ENCODE measurements around the gene DMRT3. TPM values are rescaled to one million over a fixed set of nuclear protein-coding genes. Genes with fewer than 3 reads are reported as not detected.

The DMRT3 gene
- total RNA-seq, 1 experiment from 2014 or later = not detected

DNA sequence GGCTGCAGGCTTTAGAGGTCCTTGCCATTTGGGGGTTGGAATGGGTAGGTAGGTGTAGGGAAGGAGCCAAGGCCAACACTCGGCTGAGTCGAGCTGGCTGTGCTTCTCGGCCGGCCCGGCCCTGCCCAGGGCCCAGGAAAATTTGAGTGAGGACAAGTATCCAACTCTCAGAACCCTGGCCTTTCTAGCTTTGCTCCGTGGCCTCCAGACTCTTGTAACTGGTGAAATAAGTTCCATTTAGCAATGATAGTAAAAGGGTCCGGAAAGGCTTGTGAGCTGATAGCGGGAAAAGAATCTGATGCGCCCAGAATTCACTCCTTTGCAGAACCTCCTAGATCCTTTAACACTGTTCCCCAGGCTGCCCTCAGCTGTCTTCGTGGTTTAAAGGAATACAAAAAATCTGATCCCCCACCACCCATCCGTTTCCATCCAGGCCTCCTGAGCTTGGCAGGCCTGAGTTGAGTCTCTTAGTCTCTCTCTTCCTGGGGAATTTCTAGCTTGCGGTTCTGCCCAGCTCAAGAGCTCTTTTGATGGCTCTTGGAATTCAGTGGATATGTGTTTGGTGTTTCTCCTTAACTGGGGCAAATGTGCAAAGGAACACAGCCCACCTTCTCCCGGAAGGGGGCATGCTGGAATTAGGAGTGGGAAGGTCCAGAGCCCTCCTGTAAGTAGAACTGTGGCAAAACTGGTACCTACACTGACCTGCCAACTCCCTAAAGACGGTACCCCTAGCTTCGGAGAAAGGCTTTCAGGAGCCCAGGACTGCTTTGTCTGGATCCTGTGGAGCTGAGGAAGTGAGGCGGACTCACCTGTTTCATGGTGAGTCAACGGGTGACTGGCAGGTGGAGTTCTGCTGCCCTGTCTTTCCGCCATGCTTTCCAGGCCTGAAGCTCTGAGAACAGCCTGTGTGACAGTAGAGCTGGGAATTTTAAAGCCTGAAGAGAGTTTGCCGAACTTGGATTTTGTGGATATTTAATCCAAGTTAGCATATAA lies 1.7 kb downstream of the DMRT3 start:
- Mint-ChIP-seq H3K4me3 (peak overlapping the region; percentile 60), H3K9me3 (no peaks in the 10 kb centered on the region), H3K36me3 (no peaks in the 10 kb centered on the region), H3K27me3 (ENCODE audit: low read depth) (peaks cover 98% of the 10 kb centered on the region), H3K4me1 (peaks cover 57% of the 10 kb centered on the region), H3K27ac (no peak overlapping the region)
- no peak for TF ChIP-seq SMAD4 (CRISPR knock-in tag; IDR thresholded peaks at IDR 0.05)
- no peak for TF ChIP-seq PRRX2 (CRISPR knock-in tag; IDR thresholded peaks at IDR 0.05)
- TF ChIP-seq ZNF423 (CRISPR knock-in tag; IDR thresholded peaks at IDR 0.05) = no peak
- TF ChIP-seq NR1H2 (CRISPR knock-in tag; IDR thresholded peaks at IDR 0.05) = no peak
- TF ChIP-seq, protein P1, sequence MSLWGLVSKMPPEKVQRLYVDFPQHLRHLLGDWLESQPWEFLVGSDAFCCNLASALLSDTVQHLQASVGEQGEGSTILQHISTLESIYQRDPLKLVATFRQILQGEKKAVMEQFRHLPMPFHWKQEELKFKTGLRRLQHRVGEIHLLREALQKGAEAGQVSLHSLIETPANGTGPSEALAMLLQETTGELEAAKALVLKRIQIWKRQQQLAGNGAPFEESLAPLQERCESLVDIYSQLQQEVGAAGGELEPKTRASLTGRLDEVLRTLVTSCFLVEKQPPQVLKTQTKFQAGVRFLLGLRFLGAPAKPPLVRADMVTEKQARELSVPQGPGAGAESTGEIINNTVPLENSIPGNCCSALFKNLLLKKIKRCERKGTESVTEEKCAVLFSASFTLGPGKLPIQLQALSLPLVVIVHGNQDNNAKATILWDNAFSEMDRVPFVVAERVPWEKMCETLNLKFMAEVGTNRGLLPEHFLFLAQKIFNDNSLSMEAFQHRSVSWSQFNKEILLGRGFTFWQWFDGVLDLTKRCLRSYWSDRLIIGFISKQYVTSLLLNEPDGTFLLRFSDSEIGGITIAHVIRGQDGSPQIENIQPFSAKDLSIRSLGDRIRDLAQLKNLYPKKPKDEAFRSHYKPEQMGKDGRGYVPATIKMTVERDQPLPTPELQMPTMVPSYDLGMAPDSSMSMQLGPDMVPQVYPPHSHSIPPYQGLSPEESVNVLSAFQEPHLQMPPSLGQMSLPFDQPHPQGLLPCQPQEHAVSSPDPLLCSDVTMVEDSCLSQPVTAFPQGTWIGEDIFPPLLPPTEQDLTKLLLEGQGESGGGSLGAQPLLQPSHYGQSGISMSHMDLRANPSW (CRISPR knock-in tag; conservative IDR thresholded peaks at IDR 0.05; ENCODE audit: low read depth) = no peak
- TF ChIP-seq, protein P2, sequence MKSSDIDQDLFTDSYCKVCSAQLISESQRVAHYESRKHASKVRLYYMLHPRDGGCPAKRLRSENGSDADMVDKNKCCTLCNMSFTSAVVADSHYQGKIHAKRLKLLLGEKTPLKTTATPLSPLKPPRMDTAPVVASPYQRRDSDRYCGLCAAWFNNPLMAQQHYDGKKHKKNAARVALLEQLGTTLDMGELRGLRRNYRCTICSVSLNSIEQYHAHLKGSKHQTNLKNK (CRISPR knock-in tag; IDR thresholded peaks at IDR 0.05) = no peak
- no peak for TF ChIP-seq HMGXB4 (CRISPR knock-in tag; IDR thresholded peaks at IDR 0.05)
- TF ChIP-seq, protein P3, sequence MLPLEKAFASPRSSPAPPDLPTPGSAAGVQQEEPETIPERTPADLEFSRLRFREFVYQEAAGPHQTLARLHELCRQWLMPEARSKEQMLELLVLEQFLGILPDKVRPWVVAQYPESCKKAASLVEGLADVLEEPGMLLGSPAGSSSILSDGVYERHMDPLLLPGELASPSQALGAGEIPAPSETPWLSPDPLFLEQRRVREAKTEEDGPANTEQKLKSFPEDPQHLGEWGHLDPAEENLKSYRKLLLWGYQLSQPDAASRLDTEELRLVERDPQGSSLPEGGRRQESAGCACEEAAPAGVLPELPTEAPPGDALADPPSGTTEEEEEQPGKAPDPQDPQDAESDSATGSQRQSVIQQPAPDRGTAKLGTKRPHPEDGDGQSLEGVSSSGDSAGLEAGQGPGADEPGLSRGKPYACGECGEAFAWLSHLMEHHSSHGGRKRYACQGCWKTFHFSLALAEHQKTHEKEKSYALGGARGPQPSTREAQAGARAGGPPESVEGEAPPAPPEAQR (CRISPR knock-in tag; IDR thresholded peaks at IDR 0.05) = no peak
- no peak for TF ChIP-seq E2F1 (CRISPR knock-in tag; IDR thresholded peaks at IDR 0.05)
- TF ChIP-seq AFF4 (CRISPR knock-in tag; IDR thresholded peaks at IDR 0.05; ENCODE audit: borderline replicate concordance) = no peak
- no peak for TF ChIP-seq E2F5 (CRISPR knock-in tag; IDR thresholded peaks at IDR 0.05)
- no peak for TF ChIP-seq SP1 (CRISPR knock-in tag; conservative IDR thresholded peaks at IDR 0.05)
- POLR2A ChIA-PET = interaction anchor here (1.8 kb wide), 1 partner anchor 10 kb away, joined by 6 read pairs; no protein-coding TSS in a partner anchor
- DNase-seq (ENCODE audit: low spot score) (no peak), ATAC-seq (no peak)
- CTCF ChIA-PET = interaction anchor here (0.8 to 3.1 kb wide), 9 partner anchors 8 to 86 kb away, joined by 3 to 17 read pairs (median 6); no protein-coding TSS in a partner anchor
